Stimulated activated CD4-positive, alpha-beta T cell treated with anti-CD3 and anti-CD28 coated beads, Interleukin-2, amount 100 ng/mL, for 4 hours (primary cell): Measurements from ENCODE around the gene TPPP.
"Not testable (repeated sequence)": the region's sequence is repeated elsewhere in the genome, so short reads cannot be mapped to it uniquely, and the experiment has no call there.

Experiments used
- DNase-seq: peaks from one replicate; pipeline ENCODE4 v3.0.0-alpha.2; 2020; ENCODE audit warnings: low read depth

TPPP gene

GRCh38 chr5:692529-693041 is 567 bp downstream of the TPPP start:
- not testable (repeated sequence) for DNase-seq

GRCh38 chr5:691817-692528 is 1.2 kb downstream of the TPPP start:
- DNase-seq: no peak

GRCh38 chr5:691049-691448 is 2.1 kb downstream of the TPPP start:
- DNase-seq: not testable (repeated sequence)

GRCh38 chr5:690293-690692 is 2.9 kb downstream of the TPPP start:
- not testable (repeated sequence) for DNase-seq

- DNase-seq: not testable (repeated sequence)
These were observed 4.7 kb downstream of the TPPP start for GRCh38 chr5:688348-689010.

GRCh38 chr5:686936-687335 is 6.2 kb downstream of the TPPP start:
- DNase-seq: not testable (repeated sequence)

- DNase-seq: not testable (repeated sequence)
These were observed 7.0 kb downstream of the TPPP start for GRCh38 chr5:686172-686523.

GRCh38 chr5:685262-686171 is 7.6 kb downstream of the TPPP start:
- DNase-seq: no peak

GRCh38 chr5:684751-685216 is 8.4 kb downstream of the TPPP start:
- DNase-seq: no peak

DNA sequence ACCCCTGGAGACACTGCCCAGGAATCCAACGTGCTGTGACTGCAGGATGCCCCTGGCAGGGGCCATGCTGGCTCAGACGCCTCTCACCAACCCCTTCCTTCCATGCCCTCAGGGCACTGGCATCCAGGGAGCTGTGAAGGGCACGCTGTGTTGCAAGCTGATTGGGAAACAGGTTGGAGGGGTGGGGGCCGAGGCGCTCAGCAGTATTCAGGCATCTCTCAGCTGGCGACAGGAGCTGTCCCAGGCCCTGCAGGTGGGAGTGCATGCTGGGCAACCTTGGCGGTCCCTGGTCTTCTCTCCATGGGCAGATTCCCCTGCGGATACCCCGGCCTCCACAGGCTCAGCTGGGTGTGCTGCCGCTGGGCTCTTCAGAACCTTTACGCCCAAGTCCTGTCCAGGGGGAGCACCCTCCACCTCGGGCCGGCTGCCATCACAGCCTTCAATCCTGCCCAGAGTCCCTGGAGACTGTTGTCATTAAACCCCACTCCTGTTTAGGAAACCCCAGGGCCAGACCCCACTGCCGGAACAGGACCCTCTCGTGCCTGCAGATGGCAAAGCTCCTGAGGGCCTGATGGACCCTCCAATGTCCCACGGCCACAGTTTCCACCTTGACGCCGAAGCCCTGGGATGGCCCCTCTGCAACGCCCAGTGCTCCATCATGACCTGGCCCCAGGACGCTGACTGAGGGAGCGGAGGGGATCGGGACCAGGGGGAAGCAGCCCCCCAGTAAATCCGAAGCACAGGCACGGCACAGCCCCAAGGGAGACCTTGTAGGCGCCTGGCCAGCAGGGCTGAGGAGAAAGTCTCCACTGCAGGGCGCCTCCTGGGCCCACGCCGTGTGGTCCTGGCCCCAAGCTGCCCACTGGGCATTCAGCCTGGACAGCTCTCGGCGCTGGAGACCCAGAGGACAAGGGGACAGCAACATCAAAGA is 9.3 kb downstream of the TPPP start:
- no peak for DNase-seq

DNA sequence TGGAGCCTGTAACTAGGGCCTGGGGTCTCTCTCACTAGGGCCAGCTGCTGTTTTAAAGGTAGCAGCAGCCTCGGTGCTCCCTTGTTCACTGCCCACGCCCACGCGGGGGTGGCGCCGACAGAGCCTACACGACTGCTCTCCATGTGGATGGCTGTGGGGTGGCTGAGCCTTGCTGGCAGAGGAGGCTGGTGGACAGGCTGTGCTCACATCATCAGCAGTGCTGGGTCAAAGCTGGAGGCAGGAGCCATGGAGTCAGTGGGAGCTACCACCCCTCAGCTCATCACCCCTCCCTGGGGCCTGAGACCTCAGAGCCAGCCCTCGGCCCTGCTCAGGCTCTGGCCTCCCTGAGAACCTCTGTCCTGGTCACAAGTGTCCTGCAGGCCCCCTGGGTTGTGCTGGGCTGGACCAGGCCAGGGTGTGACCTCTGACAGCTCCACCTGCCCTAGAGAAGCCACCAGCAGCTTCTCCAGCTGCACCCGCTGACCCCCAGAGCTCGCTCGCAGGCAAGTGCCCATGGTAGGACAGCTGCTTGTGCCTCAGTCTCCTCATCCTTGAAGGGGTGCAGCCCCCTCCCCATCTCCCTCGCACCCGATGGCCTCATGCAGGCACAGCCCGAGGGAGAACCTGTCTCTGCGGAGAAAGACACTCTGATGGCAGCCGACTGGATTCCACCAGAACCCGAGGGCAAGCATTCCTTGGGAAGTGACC is 10.3 kb downstream of the TPPP start:
- DNase-seq: not testable (repeated sequence)

GRCh38 chr5:682216-682615 is 10.9 kb downstream of the TPPP start:
- DNase-seq: not testable (repeated sequence)

DNA sequence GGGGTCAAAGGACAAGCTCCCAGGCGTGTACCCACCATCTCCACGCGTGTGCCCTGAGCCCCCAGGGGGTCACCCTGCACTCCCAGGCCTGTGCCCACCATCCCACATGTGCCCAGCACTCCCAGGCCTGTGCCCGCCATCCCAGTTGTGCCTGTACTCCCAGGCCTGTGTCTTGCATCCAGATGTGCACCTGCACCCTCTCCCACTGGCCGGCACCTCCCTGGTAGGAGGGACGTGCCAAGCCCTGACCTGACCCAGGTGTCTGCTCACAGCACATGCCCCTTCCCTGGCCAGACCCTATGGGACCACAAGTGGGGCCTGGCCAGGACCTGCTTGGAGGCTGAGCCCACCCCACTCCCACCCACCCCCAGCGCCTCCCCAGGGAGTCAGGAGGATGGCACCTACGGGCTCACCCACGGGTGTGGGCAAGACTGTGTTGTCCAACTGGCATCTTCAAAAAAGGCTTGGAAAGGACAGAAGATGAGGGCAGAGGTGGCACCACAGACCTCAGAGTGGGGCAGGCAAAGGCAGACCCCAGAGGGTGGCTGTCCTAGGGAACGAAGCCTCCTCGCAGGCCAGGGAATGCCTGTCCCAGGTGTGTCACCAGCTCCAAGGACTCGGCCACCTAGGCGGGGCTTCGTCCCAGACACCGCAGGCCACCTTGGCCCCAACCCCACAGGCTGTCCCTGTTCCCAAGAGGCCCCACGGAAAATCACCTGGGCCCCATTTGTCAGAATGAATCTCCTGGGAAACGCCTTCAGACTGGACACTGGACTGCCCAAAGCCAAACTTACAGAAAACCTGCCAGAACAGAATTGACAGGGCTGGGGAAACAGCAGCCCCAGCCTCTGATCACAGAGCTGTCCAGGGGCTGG is 11.6 kb downstream of the TPPP start:
- not testable (repeated sequence) for DNase-seq

DNA sequence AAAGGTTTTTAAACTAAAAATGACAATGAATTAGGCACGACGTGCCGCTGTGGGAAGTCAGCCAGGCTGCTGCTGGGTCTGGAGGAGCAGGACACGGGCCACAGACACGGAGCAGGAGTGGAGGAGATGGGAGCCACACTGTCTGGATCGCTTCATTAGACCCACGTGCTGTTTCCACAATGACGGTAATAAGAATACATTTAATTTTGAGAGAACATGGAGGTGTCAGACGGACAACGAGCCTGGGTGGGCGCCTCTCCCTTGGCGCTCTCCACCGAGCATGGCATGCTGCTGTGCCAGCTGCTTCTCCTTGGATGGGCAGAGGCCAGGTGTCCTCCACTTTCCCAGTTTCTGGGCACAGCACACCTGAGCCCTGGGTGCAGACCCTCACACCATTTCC is 12.3 kb downstream of the TPPP start:
- not testable (repeated sequence) for DNase-seq

GRCh38 chr5:680118-680795 is 12.9 kb downstream of the TPPP start:
- DNase-seq: not testable (repeated sequence)

GRCh38 chr5:679166-679895 is 13.8 kb downstream of the TPPP start:
- not testable (repeated sequence) for DNase-seq

GRCh38 chr5:678521-678920 is 14.6 kb downstream of the TPPP start:
- not testable (repeated sequence) for DNase-seq
